ENCODE results near the gene PAM.

DNA sequence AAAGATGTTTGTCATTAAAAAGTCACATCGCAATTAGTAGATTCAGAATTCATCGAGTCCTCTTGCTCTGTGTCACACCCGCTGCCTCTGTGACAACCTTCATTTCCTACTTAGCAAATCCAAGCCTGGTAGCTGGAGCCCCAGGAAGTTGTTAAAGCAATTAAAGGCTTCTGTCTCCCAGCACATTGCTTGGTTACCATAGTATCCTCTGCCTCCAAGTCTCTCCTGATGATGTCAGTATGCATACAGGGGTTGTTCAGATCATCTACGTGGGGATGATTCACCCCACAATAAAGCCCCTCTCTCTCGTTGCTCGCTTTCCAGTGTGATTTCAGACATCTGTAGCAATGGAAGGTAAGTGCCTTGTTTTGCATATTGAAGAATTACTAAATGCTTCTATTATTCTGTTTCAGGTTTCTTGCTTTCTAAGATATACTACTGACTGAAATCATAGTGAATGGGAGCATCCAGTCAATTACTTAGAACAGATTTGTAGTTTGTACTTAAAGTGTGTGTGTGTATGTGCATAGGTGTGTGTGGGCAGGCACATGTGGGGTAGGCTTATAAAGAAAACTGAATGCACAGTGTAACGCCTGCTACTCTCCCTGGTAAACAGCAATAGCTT, 52.9 kb downstream of the PAM start:
- TF ChIP-seq CTCF (IDR thresholded peaks at IDR 0.05) (no peak), POLR2A (IDR thresholded peaks at IDR 0.05) (no peak), POLR2AphosphoS5 (IDR thresholded peaks at IDR 0.05; ENCODE audit: insufficient read depth in 1 of 2, low read depth in 1 of 2) (no peak)
